Measurements from ENCODE around the gene TMED8.

GRCh38 chr14:77359626-77360025 lies 17.3 kb downstream of the TMED8 start:
- TF ChIP-seq, protein P1, sequence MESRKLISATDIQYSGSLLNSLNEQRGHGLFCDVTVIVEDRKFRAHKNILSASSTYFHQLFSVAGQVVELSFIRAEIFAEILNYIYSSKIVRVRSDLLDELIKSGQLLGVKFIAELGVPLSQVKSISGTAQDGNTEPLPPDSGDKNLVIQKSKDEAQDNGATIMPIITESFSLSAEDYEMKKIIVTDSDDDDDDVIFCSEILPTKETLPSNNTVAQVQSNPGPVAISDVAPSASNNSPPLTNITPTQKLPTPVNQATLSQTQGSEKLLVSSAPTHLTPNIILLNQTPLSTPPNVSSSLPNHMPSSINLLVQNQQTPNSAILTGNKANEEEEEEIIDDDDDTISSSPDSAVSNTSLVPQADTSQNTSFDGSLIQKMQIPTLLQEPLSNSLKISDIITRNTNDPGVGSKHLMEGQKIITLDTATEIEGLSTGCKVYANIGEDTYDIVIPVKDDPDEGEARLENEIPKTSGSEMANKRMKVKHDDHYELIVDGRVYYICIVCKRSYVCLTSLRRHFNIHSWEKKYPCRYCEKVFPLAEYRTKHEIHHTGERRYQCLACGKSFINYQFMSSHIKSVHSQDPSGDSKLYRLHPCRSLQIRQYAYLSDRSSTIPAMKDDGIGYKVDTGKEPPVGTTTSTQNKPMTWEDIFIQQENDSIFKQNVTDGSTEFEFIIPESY (IDR thresholded peaks at IDR 0.05; ENCODE audit: extremely low read depth, insufficient replicate concordance, low read length), result no peak
- TF ChIP-seq POLR2AphosphoS5 (IDR thresholded peaks at IDR 0.05; ENCODE audit: low read depth, low read length), result no peak
- TF ChIP-seq EZH2phosphoT487 (IDR thresholded peaks at IDR 0.05; ENCODE audit: borderline replicate concordance), result no peak
- no peak for TF ChIP-seq CTCF (IDR thresholded peaks at IDR 0.05 in 2 of 3, conservative IDR thresholded peaks at IDR 0.05 in 1 of 3; ENCODE audit: borderline replicate concordance in 1 of 3, insufficient read depth in 1 of 3, low read depth in 2 of 3, low read length in 2 of 3)
- TF ChIP-seq, protein P2, sequence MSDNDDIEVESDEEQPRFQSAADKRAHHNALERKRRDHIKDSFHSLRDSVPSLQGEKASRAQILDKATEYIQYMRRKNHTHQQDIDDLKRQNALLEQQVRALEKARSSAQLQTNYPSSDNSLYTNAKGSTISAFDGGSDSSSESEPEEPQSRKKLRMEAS (IDR thresholded peaks at IDR 0.05), result no peak
- no peak for TF ChIP-seq ELF1 (IDR thresholded peaks at IDR 0.05; ENCODE audit: borderline replicate concordance, low read depth)
- TF ChIP-seq POLR2A (IDR thresholded peaks at IDR 0.05; ENCODE audit: borderline replicate concordance, extremely low read depth, insufficient read depth, insufficient read length), result no peak

Data from HCT116 (cell line).